Measurements from ENCODE around the gene KCNH5.

DNA sequence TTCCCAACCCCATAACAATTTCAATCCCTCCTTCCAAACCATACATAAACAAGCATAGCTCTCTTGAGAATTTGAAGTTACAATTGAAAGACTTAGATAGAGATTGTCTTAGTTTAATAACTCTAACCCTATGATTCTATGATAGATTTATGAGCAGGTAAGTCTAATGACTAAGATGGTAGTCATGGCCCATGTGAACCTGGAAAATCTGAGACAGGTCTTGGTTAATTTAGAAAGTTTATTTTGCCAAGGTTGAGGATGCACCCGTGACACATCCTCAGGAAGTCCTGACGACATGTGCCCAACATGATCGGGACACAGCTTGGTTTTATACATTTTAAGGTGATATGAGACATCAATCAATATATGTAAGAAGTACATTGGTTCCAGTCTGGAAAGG is 248.8 kb downstream of the KCNH5 start:
- TF ChIP-seq, protein P1, sequence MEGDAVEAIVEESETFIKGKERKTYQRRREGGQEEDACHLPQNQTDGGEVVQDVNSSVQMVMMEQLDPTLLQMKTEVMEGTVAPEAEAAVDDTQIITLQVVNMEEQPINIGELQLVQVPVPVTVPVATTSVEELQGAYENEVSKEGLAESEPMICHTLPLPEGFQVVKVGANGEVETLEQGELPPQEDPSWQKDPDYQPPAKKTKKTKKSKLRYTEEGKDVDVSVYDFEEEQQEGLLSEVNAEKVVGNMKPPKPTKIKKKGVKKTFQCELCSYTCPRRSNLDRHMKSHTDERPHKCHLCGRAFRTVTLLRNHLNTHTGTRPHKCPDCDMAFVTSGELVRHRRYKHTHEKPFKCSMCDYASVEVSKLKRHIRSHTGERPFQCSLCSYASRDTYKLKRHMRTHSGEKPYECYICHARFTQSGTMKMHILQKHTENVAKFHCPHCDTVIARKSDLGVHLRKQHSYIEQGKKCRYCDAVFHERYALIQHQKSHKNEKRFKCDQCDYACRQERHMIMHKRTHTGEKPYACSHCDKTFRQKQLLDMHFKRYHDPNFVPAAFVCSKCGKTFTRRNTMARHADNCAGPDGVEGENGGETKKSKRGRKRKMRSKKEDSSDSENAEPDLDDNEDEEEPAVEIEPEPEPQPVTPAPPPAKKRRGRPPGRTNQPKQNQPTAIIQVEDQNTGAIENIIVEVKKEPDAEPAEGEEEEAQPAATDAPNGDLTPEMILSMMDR (conservative IDR thresholded peaks at IDR 0.05), result no peak
- no peak for TF ChIP-seq EZH2 (IDR thresholded peaks at IDR 0.05; ENCODE audit: low read depth)
